GM12878 (cell line): ENCODE measurements around the gene ADAMTS6.

Source experiments
- CTCF ChIP-seq, 3 experiments: IDR thresholded peaks in 2 of 3; conservative IDR thresholded peaks in 1 of 3; 2 replicates each; pipeline ENCODE4 v1.5.1; 2011; ENCODE audit warnings: low read depth in 3 of 3, low read length in 3 of 3, mild to moderate bottlenecking in 3 of 3, control low read depth in 2 of 3, moderate library complexity in 2 of 3, inconsistent platforms in 1 of 3, mixed read lengths in 1 of 3; ENCODE audit not compliant: control insufficient read depth in 2 of 3, insufficient read depth in 1 of 3; ENCODE audit errors: extremely low read depth in 1 of 3
- HCFC1 ChIP-seq: fragments of 150-350 bp; IDR thresholded peaks from 2 replicates; pipeline ENCODE4 v1.6.1; 2014; ENCODE audit warnings: low read length
- MXI1 ChIP-seq: fragments of 150-350 bp; IDR thresholded peaks from 2 replicates; pipeline ENCODE4 v1.6.1; 2011; ENCODE audit warnings: low read depth, mild to moderate bottlenecking, inconsistent platforms, low read length, improper control_type of control experiment
- ZNF207 ChIP-seq: fragments of 450-650 bp; IDR thresholded peaks from 2 replicates; pipeline ENCODE4 v1.6.1; 2014; ENCODE audit warnings: antibody characterized with exemption, mild to moderate bottlenecking, borderline replicate concordance
- ZSCAN29 ChIP-seq: fragments of 450-650 bp; IDR thresholded peaks from 2 replicates; pipeline ENCODE4 v1.6.1; 2017; ENCODE audit warnings: mild to moderate bottlenecking, moderate library complexity
- ZZZ3 ChIP-seq: IDR thresholded peaks from 2 replicates; pipeline ENCODE4 v1.6.1; 2011; ENCODE audit warnings: low read depth; ENCODE audit not compliant: control insufficient read depth, insufficient read length

GRCh38 chr5:65262096-65262495 lies 219.6 kb downstream of the ADAMTS6 start:
- TF ChIP-seq ZZZ3: no peak
- TF ChIP-seq CTCF (IDR thresholded peaks at IDR 0.05 in 2 of 3, conservative IDR thresholded peaks at IDR 0.05 in 1 of 3; ENCODE audit: control insufficient read depth in 2 of 3, extremely low read depth in 1 of 3, insufficient read depth in 1 of 3, low read depth in 3 of 3, low read length in 3 of 3): no peak
- TF ChIP-seq ZSCAN29: no peak
- TF ChIP-seq MXI1: no peak
- TF ChIP-seq HCFC1: no peak
- no peak for TF ChIP-seq ZNF207
